GM23248 (cell line): ENCODE data around the gene LIN28B. TPM values are rescaled to one million over a fixed set of nuclear protein-coding genes. Genes with fewer than 3 reads are reported as not detected.
A peak's percentile ranks its signal among the peaks of the same experiment; 100 is the strongest.

Experiments used
- DNase-seq: peaks from one replicate; pipeline ENCODE4 v3.0.0-alpha.2; 2015
- H2AFZ ChIP-seq: fragments of 200-600 bp; sonication (generic); 2 replicates; pipeline ENCODE4 v1.6.1; 2016; ENCODE audit warnings: antibody characterized with exemption
- H3F3A ChIP-seq: fragments of 200-600 bp; sonication (generic); 2 replicates; pipeline ENCODE4 v1.6.1; 2016; ENCODE audit warnings: mild to moderate bottlenecking, antibody characterized with exemption, mixed run types; ENCODE audit not compliant: insufficient read depth
- H3K27ac ChIP-seq: fragments of 200-600 bp; sonication (generic); 2 replicates; pipeline ENCODE4 v1.5.1; 2016; ENCODE audit warnings: mild to moderate bottlenecking
- H3K27me3 ChIP-seq: fragments of 200-600 bp; sonication (generic); replicated peaks from 2 replicates; pipeline ENCODE4 v1.6.1; 2016; ENCODE audit warnings: mild to moderate bottlenecking; ENCODE audit not compliant: insufficient read depth
- H3K36me3 ChIP-seq: fragments of 200-600 bp; sonication (generic); 2 replicates; pipeline ENCODE4 v1.6.1; 2016; ENCODE audit warnings: low read depth, mild to moderate bottlenecking
- H3K4me1 ChIP-seq: fragments of 200-600 bp; sonication (generic); 2 replicates; pipeline ENCODE4 v1.6.1; 2016; ENCODE audit warnings: mild to moderate bottlenecking; ENCODE audit not compliant: insufficient read depth
- H3K4me2 ChIP-seq: fragments of 200-600 bp; sonication (generic); one replicate; pipeline ENCODE4 v1.6.1; 2016; ENCODE audit warnings: mild to moderate bottlenecking; ENCODE audit not compliant: unreplicated experiment
- H3K4me3 ChIP-seq: fragments of 200-600 bp; sonication (generic); 2 replicates; pipeline ENCODE4 v1.5.1; 2016; ENCODE audit warnings: mild to moderate bottlenecking
- H3K79me2 ChIP-seq: fragments of 200-600 bp; sonication (generic); 2 replicates; pipeline ENCODE4 v1.6.1; 2016; ENCODE audit warnings: mild to moderate bottlenecking; ENCODE audit not compliant: insufficient read depth
- H3K9ac ChIP-seq: fragments of 200-600 bp; sonication (generic); 2 replicates; pipeline ENCODE4 v1.6.1; 2016; ENCODE audit warnings: mild to moderate bottlenecking
- H3K9me2 ChIP-seq: fragments of 200-600 bp; sonication (generic); 2 replicates; pipeline ENCODE4 v1.6.1; 2016; ENCODE audit warnings: mixed run types, mild to moderate bottlenecking, moderate library complexity; ENCODE audit not compliant: insufficient read depth
- H3K9me3 ChIP-seq: fragments of 200-600 bp; sonication (generic); one replicate; pipeline ENCODE4 v1.6.1; 2017; ENCODE audit warnings: low read depth
- H4K20me1 ChIP-seq: fragments of 200-600 bp; sonication (generic); 2 replicates; pipeline ENCODE4 v1.6.0; 2016; ENCODE audit not compliant: insufficient read depth
- EZH2 ChIP-seq: fragments of 200-600 bp; sonication (generic); IDR thresholded peaks from 2 replicates; pipeline ENCODE4 v1.6.1; 2018; ENCODE audit warnings: antibody characterized with exemption, mild to moderate bottlenecking; ENCODE audit not compliant: insufficient read depth, poor library complexity, severe bottlenecking
- EZH2phosphoT487 ChIP-seq: fragments of 200-600 bp; sonication (generic); IDR thresholded peaks from 2 replicates; pipeline ENCODE4 v1.6.1; 2018; ENCODE audit warnings: antibody characterized with exemption, moderate library complexity, mild to moderate bottlenecking, low read depth; ENCODE audit not compliant: insufficient read depth
- WGBS, 2 experiments: methylation state at CpG; one replicate each; pipeline ENCODE4 v1.1.6; 2015 to 2017; ENCODE audit warnings: low lambda C conversion rate in 2 of 2, low coverage in 1 of 2; ENCODE audit errors: missing lambda C conversion rate in 2 of 2; 5-methylcytosine and 5-hydroxymethylcytosine counted together
- in situ Hi-C: fragments of 300-500 bp; cut with MboI; formaldehyde crosslinking; loops from 2 replicates; pipeline ENCODE4 v1.15.0; 2020
- polyA plus RNA-seq: library from polyadenylated mRNA; unstranded; fragments of >200 nt; fragmentation: Nextera tagmentation; extraction: Ambion mirVana; gene quantifications from 2 replicates; pipeline ENCODE4 v1.2.1, GENCODE V29; 2016
- total RNA-seq: library from RNA; depleted of rRNA; stranded (reverse); fragments of >200 nt; shearing (Covaris generic); gene quantifications from 2 replicates; pipeline ENCODE4 v1.2.3, GENCODE V29; 2014

The LIN28B gene
- total and polyA plus RNA-seq, 2 experiments from 2014 or later, result not detected

DNA sequence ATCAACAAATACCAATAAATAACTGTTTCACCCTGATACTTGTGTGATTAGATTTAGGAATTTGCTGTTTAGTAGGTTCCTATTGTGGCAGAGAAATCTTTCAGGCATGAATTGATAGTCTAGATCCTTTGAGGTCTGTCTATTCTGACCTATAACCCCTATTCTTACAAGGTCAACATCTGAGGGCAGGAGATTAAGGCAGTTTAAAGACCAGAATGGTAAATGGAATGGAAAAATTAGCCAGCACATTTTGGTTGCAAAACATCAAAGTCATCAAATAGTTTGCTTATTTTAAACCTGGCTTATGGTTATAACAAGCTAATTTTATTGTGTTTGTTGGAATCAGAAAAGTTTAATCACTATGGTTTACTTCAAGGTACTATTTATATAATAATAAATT, 78.4 kb downstream of the LIN28B start:
- Histone ChIP-seq H3K27me3 (no peaks in the 10 kb centered on the region), H2AFZ (no peak overlapping the region), H3F3A (no peaks in the 10 kb centered on the region), H4K20me1 (no peaks in the 10 kb centered on the region), H3K4me1 (no peaks in the 10 kb centered on the region), H3K9me2 (no peaks in the 10 kb centered on the region), H3K9ac (no peak overlapping the region), H3K79me2 (no peaks in the 10 kb centered on the region), H3K27ac (no peak overlapping the region), H3K9me3 (no peaks in the 10 kb centered on the region), H3K4me3 (no peak overlapping the region), H3K36me3 (no peaks in the 10 kb centered on the region), H3K4me2 (no peak overlapping the region)
- no peak for DNase-seq
- TF ChIP-seq EZH2 (no peak), EZH2phosphoT487 (no peak)
- in situ Hi-C loops, result no loop called here

DNA sequence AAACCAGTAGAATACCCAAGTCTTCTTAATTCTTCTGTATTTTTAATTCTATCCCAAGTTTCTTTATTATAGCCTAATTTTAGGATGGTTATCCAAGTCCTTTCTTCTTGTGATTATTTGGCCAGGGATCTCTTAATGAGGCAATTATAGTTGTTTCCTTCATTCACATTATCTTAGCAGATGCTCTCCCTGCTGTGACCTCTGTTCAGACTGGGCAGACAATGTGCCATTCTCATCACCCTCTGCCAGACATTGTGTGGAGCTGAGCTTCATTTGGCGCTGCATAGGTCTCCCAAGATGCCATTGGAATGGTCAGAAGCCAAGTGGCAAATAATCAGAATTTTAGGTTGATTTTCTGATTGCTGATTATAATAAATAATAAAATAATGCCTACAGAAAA, 79.4 kb downstream of the LIN28B start:
- Histone ChIP-seq H4K20me1 (no peaks in the 10 kb centered on the region), H3K9me3 (no peaks in the 10 kb centered on the region), H3K36me3 (no peaks in the 10 kb centered on the region), H3F3A (no peaks in the 10 kb centered on the region), H3K9ac (no peak overlapping the region), H2AFZ (no peak overlapping the region), H3K4me2 (no peak overlapping the region), H3K27me3 (no peaks in the 10 kb centered on the region), H3K4me1 (no peaks in the 10 kb centered on the region), H3K4me3 (no peak overlapping the region), H3K9me2 (no peaks in the 10 kb centered on the region), H3K27ac (no peak overlapping the region), H3K79me2 (no peaks in the 10 kb centered on the region)
- DNase-seq, result no peak
- WGBS, 2 experiments, result 91 to 97% methylated on average over 1 of the region's 1 CpG
- TF ChIP-seq EZH2, result no peak
- TF ChIP-seq EZH2phosphoT487, result no peak
- in situ Hi-C loops, result no loop called here

DNA sequence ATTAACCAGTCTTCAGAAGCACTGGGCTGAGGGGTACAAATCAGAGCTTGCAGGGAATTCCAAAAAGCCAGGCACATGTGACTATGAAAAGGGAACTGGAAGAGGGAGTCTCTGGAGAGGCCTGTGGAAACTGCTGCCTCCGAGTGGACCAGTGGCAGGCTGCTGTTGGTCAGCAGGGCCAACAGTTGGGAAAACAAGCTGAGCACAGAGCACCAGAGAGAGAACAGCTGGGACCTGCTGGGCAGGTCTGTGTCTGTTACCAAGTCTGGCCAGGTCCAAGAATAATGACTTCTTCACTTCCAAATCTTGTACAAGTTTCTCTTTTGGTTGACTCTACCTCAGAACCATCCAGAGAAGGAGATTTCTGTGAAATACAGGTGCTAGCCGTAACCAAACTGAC, 81.4 kb downstream of the LIN28B start:
- DNase-seq, result no peak

DNA sequence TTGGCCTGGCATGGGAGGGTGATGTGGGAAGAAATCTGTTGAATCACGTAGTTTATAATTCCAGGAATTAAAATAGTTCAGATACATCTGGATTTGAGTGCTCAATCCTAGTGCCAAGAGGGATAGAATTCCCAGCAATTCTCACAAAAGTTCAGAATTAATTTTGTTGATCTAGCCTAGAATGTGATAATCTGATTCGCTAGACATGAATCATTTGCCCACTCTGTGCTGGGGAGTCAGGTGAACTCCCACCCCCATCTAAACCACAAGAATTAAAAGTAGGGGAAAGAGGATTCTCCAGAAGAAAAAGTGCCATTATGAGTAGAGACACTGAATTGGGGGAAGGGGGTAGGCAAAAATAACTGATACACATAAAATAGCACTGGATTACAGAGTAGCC, 85.0 kb downstream of the LIN28B start:
- Histone ChIP-seq H3K79me2 (no peaks in the 10 kb centered on the region), H3K4me2 (no peak overlapping the region), H2AFZ (peak overlapping the region; percentile 73), H3K4me1 (0 out of 2 replicates have a peak, but pooled peaks cover 5% of the 10 kb centered on the region), H3K9ac (no peak overlapping the region), H3K9me3 (no peaks in the 10 kb centered on the region), H4K20me1 (no peaks in the 10 kb centered on the region), H3F3A (peaks cover 5% of the 10 kb centered on the region), H3K27ac (no peak overlapping the region), H3K36me3 (no peaks in the 10 kb centered on the region), H3K4me3 (no peak overlapping the region), H3K9me2 (no peaks in the 10 kb centered on the region), H3K27me3 (no peaks in the 10 kb centered on the region)
- no peak for DNase-seq
- in situ Hi-C loops, result no loop called here
- WGBS, 2 experiments, result 44 to 52% methylated on average over 2 of the region's 2 CpGs
- TF ChIP-seq EZH2phosphoT487, result no peak
- TF ChIP-seq EZH2, result no peak

More for the DNA sequence above, 81.4 kb downstream of the LIN28B start:
- TF ChIP-seq EZH2phosphoT487, result no peak
- no peak for TF ChIP-seq EZH2
- H4K20me1 ChIP-seq, result no peaks in the 10 kb centered on the region
- H3K4me1 ChIP-seq, result 0 out of 2 replicates have a peak, but pooled peaks cover 5% of the 10 kb centered on the region
- H3K4me3 ChIP-seq, result no peak overlapping the region
- no peaks in the 10 kb centered on the region for H3K79me2 ChIP-seq
- peaks cover 5% of the 10 kb centered on the region for H3F3A ChIP-seq
- H3K9me2 ChIP-seq, result no peaks in the 10 kb centered on the region
- H3K9me3 ChIP-seq, result no peaks in the 10 kb centered on the region
- in situ Hi-C loops, result no loop called here
- H3K27ac ChIP-seq, result no peak overlapping the region
- no peaks in the 10 kb centered on the region for H3K36me3 ChIP-seq
- 52 to 60% methylated on average over 2 of the region's 2 CpGs for WGBS, 2 experiments
- no peaks in the 10 kb centered on the region for H3K27me3 ChIP-seq
- no peak overlapping the region for H3K4me2 ChIP-seq
- H3K9ac ChIP-seq, result no peak overlapping the region
- no peak overlapping the region; the same call in 1 of the 2 replicates for H2AFZ ChIP-seq

DNA sequence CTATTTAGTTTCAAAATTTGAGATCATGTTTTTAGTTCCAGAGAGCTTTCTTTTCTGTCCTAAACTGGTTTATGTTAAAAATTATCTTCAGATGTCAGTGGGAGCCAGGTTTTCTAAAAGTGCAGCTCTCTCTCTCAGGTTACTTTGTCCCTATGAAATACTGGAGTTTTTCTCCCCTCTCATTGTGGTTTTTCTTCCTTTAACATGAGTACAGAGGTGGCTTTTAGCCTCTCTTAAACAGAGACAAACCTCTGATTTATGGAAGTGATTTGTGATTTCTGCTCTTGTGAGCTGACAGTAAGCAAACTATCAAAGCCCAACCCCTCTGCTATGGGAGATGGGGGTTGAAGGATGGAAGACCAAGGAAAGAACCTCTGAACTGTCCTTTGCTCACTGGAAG, 85.7 kb downstream of the LIN28B start:
- Histone ChIP-seq H3K9me3 (no peaks in the 10 kb centered on the region), H3K79me2 (no peaks in the 10 kb centered on the region), H3K9ac (no peak overlapping the region), H3K9me2 (no peaks in the 10 kb centered on the region), H3K27ac (no peak overlapping the region), H3K4me1 (0 out of 2 replicates have a peak, but pooled peaks cover 5% of the 10 kb centered on the region), H2AFZ (peak overlapping the region; percentile 73), H3K4me2 (no peak overlapping the region), H3F3A (peaks cover 5% of the 10 kb centered on the region), H3K4me3 (no peak overlapping the region), H3K36me3 (no peaks in the 10 kb centered on the region), H4K20me1 (no peaks in the 10 kb centered on the region), H3K27me3 (no peaks in the 10 kb centered on the region)
- no peak for DNase-seq
- TF ChIP-seq EZH2phosphoT487, result no peak
- TF ChIP-seq EZH2, result no peak
- in situ Hi-C loops, result no loop called here
